HL-60/S4 (cell line): ENCODE results near the gene DNAAF6.
"Not testable (repeated sequence)": the region's sequence is repeated elsewhere in the genome, so short reads cannot be mapped to it uniquely, and the experiment has no call there.

Experiments used
- in situ Hi-C: fragments of 300-500 bp; cut with MboI; formaldehyde crosslinking; loops from 2 replicates; pipeline ENCODE4 v1.14.3; 2022; ENCODE audit warnings: low sequenced_read_pairs

The DNAAF6 gene

GRCh38 chrX:107205770-107206696, at the start of gene DNAAF6, which contains the start of gene NUP62CL:
TSS of gene DNAAF6 (plus strand) at chrX:107206611. CDS start at chrX:107212876, 6,265 bp downstream.
TSS of gene NUP62CL (minus strand) at chrX:107206433. CDS start at chrX:107175146, 31,287 bp downstream.
- in situ Hi-C loops = no loop called here

- in situ Hi-C loops = not testable (repeated sequence)
These were observed 48.8 kb upstream of the DNAAF6 start for GRCh38 chrX:107157618-107158017.

- in situ Hi-C loops = no loop called here
These were observed 39.1 kb upstream of the DNAAF6 start for GRCh38 chrX:107167163-107167921.

- in situ Hi-C loops = no loop called here
These were observed 38.2 kb upstream of the DNAAF6 start for GRCh38 chrX:107168257-107168656.

GRCh38 chrX:107168712-107169111, 37.7 kb upstream of the DNAAF6 start:
- in situ Hi-C loops = no loop called here

- in situ Hi-C loops = no loop called here
These were observed 34.9 kb upstream of the DNAAF6 start for GRCh38 chrX:107171369-107172102.

GRCh38 chrX:107197319-107197718, 9.1 kb upstream of the DNAAF6 start:
- in situ Hi-C loops = no loop called here

GRCh38 chrX:107198074-107198473, 8.3 kb upstream of the DNAAF6 start:
- in situ Hi-C loops = not testable (repeated sequence)

GRCh38 chrX:107199491-107199890, 6.9 kb upstream of the DNAAF6 start:
- in situ Hi-C loops = no loop called here

- in situ Hi-C loops = no loop called here
These were observed 2.3 kb upstream of the DNAAF6 start for GRCh38 chrX:107204068-107204605.

- in situ Hi-C loops = no loop called here
These were observed 270 bp downstream of the DNAAF6 start for GRCh38 chrX:107206697-107207065.

GRCh38 chrX:107207089-107207488, 678 bp downstream of the DNAAF6 start:
- in situ Hi-C loops = no loop called here

GRCh38 chrX:107207943-107208342, 1.5 kb downstream of the DNAAF6 start:
- in situ Hi-C loops = no loop called here

- in situ Hi-C loops = no loop called here
These were observed 7.1 kb downstream of the DNAAF6 start for GRCh38 chrX:107213477-107213876.

GRCh38 chrX:107226757-107227156, 20.3 kb downstream of the DNAAF6 start:
- in situ Hi-C loops = no loop called here

- in situ Hi-C loops = no loop called here
These were observed 21.5 kb downstream of the DNAAF6 start for GRCh38 chrX:107227780-107228485.

- in situ Hi-C loops = no loop called here
These were observed 22.0 kb downstream of the DNAAF6 start for GRCh38 chrX:107228486-107228819.

- in situ Hi-C loops = no loop called here
These were observed 66.1 kb downstream of the DNAAF6 start for GRCh38 chrX:107272431-107272921.

GRCh38 chrX:107273795-107274194, 67.4 kb downstream of the DNAAF6 start:
- in situ Hi-C loops = no loop called here

- in situ Hi-C loops = no loop called here
These were observed 82.3 kb downstream of the DNAAF6 start for GRCh38 chrX:107288676-107289075.
